H1 (cell line): Measurements from ENCODE around the gene ENOPH1. TPM values are rescaled to one million over a fixed set of nuclear protein-coding genes. Genes with fewer than 3 reads are reported as not detected.

Experiments used
- CTCF ChIA-PET: fragments of 300-600 bp; sonication (Branson Sonifier 250); formaldehyde crosslinking; loops from one replicate; lab custom pipeline; 2021; ENCODE audit not compliant: partially characterized antibody; lab: Charles Lee
- POLR2A ChIA-PET: fragments of 300-600 bp; sonication (Branson Sonifier 250); formaldehyde crosslinking; loops from one replicate; lab custom pipeline; 2021; ENCODE audit warnings: inconsistent platforms; ENCODE audit not compliant: partially characterized antibody; lab: Charles Lee
- DNase-seq, 2 experiments: peaks; one replicate each; pipeline versions ENCODE4 v3.0.0 to v3.0.0-alpha.2; 2010 to 2022; ENCODE audit warnings: low spot score in 2 of 2, low read depth in 1 of 2, mixed read lengths in 1 of 2
- FAIRE-seq: peaks from 2 replicates; lab custom pipeline; 2011; peaks lifted over from hg19 to GRCh38; lab: Jason Lieb, UNC
- H2AFZ ChIP-seq: 2 replicates; pipeline ENCODE4 v1.8.1; 2012; ENCODE audit warnings: low read length, inconsistent platforms
- H2AK5ac ChIP-seq: 2 replicates; pipeline ENCODE4 v1.6.1; 2013; ENCODE audit warnings: low read depth, low read length
- H2BK120ac ChIP-seq: replicated peaks from 2 replicates; pipeline ENCODE3; 2013; ENCODE audit warnings: low read depth, low read length, inconsistent platforms
- H2BK12ac ChIP-seq: 2 replicates; pipeline ENCODE4 v1.6.1; 2013; ENCODE audit warnings: low read depth, low read length
- H2BK15ac ChIP-seq: 2 replicates; pipeline ENCODE4 v1.6.1; 2013; ENCODE audit warnings: low read length
- H2BK20ac ChIP-seq: 2 replicates; pipeline ENCODE4 v1.6.1; 2013; ENCODE audit warnings: low read length
- H2BK5ac ChIP-seq: 2 replicates; pipeline ENCODE4 v1.6.1; 2013; ENCODE audit warnings: low read depth, low read length
- H3K14ac ChIP-seq: 2 replicates; pipeline ENCODE4 v1.6.1; 2013; ENCODE audit warnings: inconsistent platforms; ENCODE audit not compliant: insufficient read length
- H3K18ac ChIP-seq: 2 replicates; pipeline ENCODE4 v1.6.1; 2013; ENCODE audit warnings: low read length; ENCODE audit errors: extremely low read depth
- H3K23ac ChIP-seq: 2 replicates; pipeline ENCODE4 v1.6.1; 2013; ENCODE audit warnings: inconsistent platforms; ENCODE audit not compliant: insufficient read length
- H3K23me2 ChIP-seq: 2 replicates; pipeline ENCODE4 v1.6.1; 2013; ENCODE audit warnings: low read depth, low read length
- H3K27ac ChIP-seq: 2 replicates; pipeline ENCODE4 v1.6.1; 2011; ENCODE audit warnings: low read depth, low read length, inconsistent platforms
- H3K27me3 ChIP-seq, 4 experiments: replicated peaks in 1 of 4; 1 replicate in 1 of 4; 2 replicates in 3 of 4; pipeline versions ENCODE4 v1.6.1 to v1.8.1; 2011 to 2013; ENCODE audit warnings: low read length in 3 of 4, mild to moderate bottlenecking in 3 of 4, inconsistent platforms in 2 of 4, mixed read lengths in 2 of 4, moderate library complexity in 1 of 4; ENCODE audit not compliant: control insufficient read depth in 3 of 4, insufficient read depth in 3 of 4; ENCODE audit errors: extremely low read depth in 1 of 4
- H3K36me3 ChIP-seq, 4 experiments: 2 replicates each; pipeline versions ENCODE4 v1.6.1 to v1.8.1; 2011 to 2013; ENCODE audit warnings: mild to moderate bottlenecking in 4 of 4, low read length in 3 of 4, moderate library complexity in 2 of 4, control low read depth in 1 of 4, inconsistent platforms in 1 of 4; ENCODE audit not compliant: insufficient read depth in 4 of 4, control insufficient read depth in 2 of 4
- H3K4ac ChIP-seq: replicated peaks from 2 replicates; pipeline ENCODE3; 2013; ENCODE audit warnings: low read length, low read depth, mixed read lengths, inconsistent platforms; ENCODE audit not compliant: insufficient read length
- H3K4me1 ChIP-seq, 4 experiments: replicated peaks in 1 of 4; 1 replicate in 1 of 4; 2 replicates in 3 of 4; pipeline versions ENCODE4 v1.6.1 to v1.8.1; 2011 to 2013; ENCODE audit warnings: low read length in 3 of 4, inconsistent platforms in 2 of 4, mixed read lengths in 1 of 4; ENCODE audit not compliant: insufficient read depth in 4 of 4, control insufficient read depth in 3 of 4
- H3K4me2 ChIP-seq, 2 experiments: 2 replicates each; pipeline versions ENCODE4 v1.6.1 to v1.8.1; 2011 to 2013; ENCODE audit warnings: low read depth in 2 of 2, low read length in 2 of 2, control low read depth in 1 of 2, inconsistent platforms in 1 of 2, mild to moderate bottlenecking in 1 of 2; ENCODE audit not compliant: insufficient read depth in 1 of 2
- H3K4me3 ChIP-seq, 4 experiments: fragments of 200-600, 300-600 bp in 1 of 4; sonication (generic), shearing (Covaris generic), sonication (Bioruptor Twin) in 1 of 4; 2 replicates each; pipeline versions ENCODE4 v1.5.1 to v1.8.1; 2011 to 2016; ENCODE audit warnings: low read length in 4 of 4, low read depth in 3 of 4, control low read depth in 2 of 4, inconsistent platforms in 2 of 4, mild to moderate bottlenecking in 2 of 4, mixed read lengths in 1 of 4, moderate library complexity in 1 of 4; ENCODE audit not compliant: insufficient read depth in 2 of 4; ENCODE audit errors: extremely low read depth in 1 of 4
- H3K56ac ChIP-seq: replicated peaks from 2 replicates; pipeline ENCODE3; 2013; ENCODE audit warnings: low read depth, mild to moderate bottlenecking, mixed read lengths, low read length, inconsistent platforms; ENCODE audit not compliant: insufficient read length
- H3K79me1 ChIP-seq: 2 replicates; pipeline ENCODE4 v1.6.1; 2013; ENCODE audit warnings: low read depth, low read length, control low read depth
- H3K79me2 ChIP-seq, 2 experiments: 2 replicates each; pipeline versions ENCODE4 v1.6.1 to v1.8.1; 2012 to 2013; ENCODE audit warnings: low read length in 2 of 2, mild to moderate bottlenecking in 2 of 2, inconsistent platforms in 1 of 2; ENCODE audit not compliant: insufficient read depth in 2 of 2, control insufficient read depth in 1 of 2
- H3K9ac ChIP-seq, 4 experiments: replicated peaks in 1 of 4; 1 replicate in 1 of 4; 2 replicates in 3 of 4; pipeline versions ENCODE4 v1.6.1 to v1.8.1; 2011 to 2013; ENCODE audit warnings: low read depth in 3 of 4, low read length in 3 of 4, control low read depth in 2 of 4, mild to moderate bottlenecking in 2 of 4, moderate library complexity in 2 of 4, inconsistent platforms in 1 of 4; ENCODE audit errors: extremely low read depth in 1 of 4
- H3K9me3 ChIP-seq, 2 experiments: 2 replicates each; pipeline versions ENCODE4 v1.6.1 to v1.8.1; 2012 to 2013; ENCODE audit warnings: mild to moderate bottlenecking in 2 of 2, moderate library complexity in 2 of 2, control low read depth in 1 of 2, inconsistent platforms in 1 of 2, low read depth in 1 of 2, low read length in 1 of 2, mixed read lengths in 1 of 2; ENCODE audit not compliant: insufficient read depth in 2 of 2
- H4K20me1 ChIP-seq, 2 experiments: replicated peaks in 1 of 2; 2 replicates each; pipeline versions ENCODE3 to v1.8.1; 2011 to 2013; ENCODE audit warnings: inconsistent platforms in 2 of 2, low read length in 2 of 2, mild to moderate bottlenecking in 1 of 2; ENCODE audit not compliant: insufficient read depth in 2 of 2, control insufficient read depth in 1 of 2
- H4K5ac ChIP-seq: 2 replicates; pipeline ENCODE4 v1.6.1; 2013; ENCODE audit warnings: low read length, low read depth, mixed read lengths, inconsistent platforms; ENCODE audit not compliant: insufficient read length
- H4K8ac ChIP-seq: 2 replicates; pipeline ENCODE4 v1.8.0; 2013; ENCODE audit warnings: mild to moderate bottlenecking, moderate library complexity, low read length, inconsistent platforms; ENCODE audit not compliant: insufficient read depth; ENCODE audit errors: extremely low read depth
- H4K91ac ChIP-seq: replicated peaks from 2 replicates; pipeline ENCODE3; 2013; ENCODE audit warnings: low read length, mixed read lengths, inconsistent platforms; ENCODE audit not compliant: insufficient read length
- CHD2 ChIP-seq: IDR thresholded peaks from 2 replicates; pipeline ENCODE4 v1.6.1; 2012; ENCODE audit warnings: low read length, improper control_type of control experiment
- WGBS, 2 experiments: shearing (Covaris generic) in 1 of 2; methylation state at CpG; one replicate each; pipeline versions ENCODE4 v1.1.6 to v1.1.7; 2013 to 2015; ENCODE audit warnings: low lambda C conversion rate in 2 of 2, mixed read lengths in 2 of 2, inconsistent platforms in 1 of 2, low coverage in 1 of 2, missing lambda C conversion rate in 1 of 2; ENCODE audit not compliant: insufficient replicate concordance in 2 of 2, insufficient coverage in 1 of 2, insufficient read length in 1 of 2; ENCODE audit errors: extremely low coverage in 1 of 2, missing lambda C conversion rate in 1 of 2; 5-methylcytosine and 5-hydroxymethylcytosine counted together
- polyA plus RNA-seq, 7 experiments: library from polyadenylated mRNA; depleted of rRNA in 3 of 7; stranded (reverse) in 5 of 7; unstranded in 2 of 7; fragments of >200 nt in 5 of 7; fragments of 200-250 nt in 2 of 7; gene quantifications; 1 replicate in 5 of 7; 2 replicates in 1 of 7; 4 replicates in 1 of 7; pipeline versions ENCODE4 v1.2.1 to v1.2.3, GENCODE V29; 2011 to 2013; ENCODE audit warnings: missing spikeins in 2 of 7, mixed read lengths in 2 of 7
- total RNA-seq: library from RNA; stranded (reverse); fragmentation: NEBNext Ultra II Directional; extraction: Animal tissue kit (Norgen Biotek cat#: 25700); gene quantifications from 2 replicates; pipeline ENCODE4 v1.2.1, GENCODE V29; 2021
- TF ChIP-seq, protein P1 (sequence below): IDR thresholded peaks from 2 replicates; pipeline ENCODE4 v1.6.1; 2012; ENCODE audit warnings: inconsistent platforms

Gene ENOPH1
- total and polyA plus RNA-seq, 2 of the 8 experiments (the other 6 are each of a cell fraction or from before 2014, with no cell fraction given): 25.1 to 89.3 TPM

DNA sequence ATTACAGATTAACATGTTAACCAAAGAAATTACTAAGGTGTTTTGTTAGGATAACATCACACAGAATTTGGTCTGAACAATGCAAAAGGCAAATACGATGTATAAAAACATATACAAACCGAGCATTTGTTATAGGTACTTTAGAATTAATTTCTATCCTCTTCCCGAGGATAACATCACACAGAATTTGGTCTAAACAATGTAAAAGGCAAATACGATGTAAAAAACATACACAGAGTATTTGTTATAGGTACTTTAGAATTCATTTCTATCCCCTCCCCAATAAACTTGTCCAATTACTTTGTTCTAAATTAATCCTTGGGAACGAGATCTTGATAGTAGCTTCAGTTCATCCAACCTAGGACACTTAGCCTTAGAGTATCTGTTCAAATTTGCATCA is 7.8 kb upstream of the ENOPH1 start:
- no peak overlapping the region for H3K56ac ChIP-seq
- FAIRE-seq: peak; percentile 7
- H3K23ac ChIP-seq: no peak overlapping the region
- H2BK15ac ChIP-seq: no peak overlapping the region
- H2BK20ac ChIP-seq: no peak overlapping the region
- WGBS, 2 experiments: 92% methylated on average over 5 of the region's 5 CpGs; no CpG with 5 or more reads in 1 of the 2 experiments
- H2BK12ac ChIP-seq: no peak overlapping the region
- H3K18ac ChIP-seq: no peak overlapping the region
- H2AFZ ChIP-seq: no peak overlapping the region
- ChIA-PET POLR2A (interaction anchor here (1.0 to 4.6 kb wide), 15 partner anchors 9 to 74 kb away, joined by 3 to 152 read pairs (median 9); partner anchors contain the start of gene HNRNPD), CTCF (no interaction called here)
- TF ChIP-seq, protein P1, sequence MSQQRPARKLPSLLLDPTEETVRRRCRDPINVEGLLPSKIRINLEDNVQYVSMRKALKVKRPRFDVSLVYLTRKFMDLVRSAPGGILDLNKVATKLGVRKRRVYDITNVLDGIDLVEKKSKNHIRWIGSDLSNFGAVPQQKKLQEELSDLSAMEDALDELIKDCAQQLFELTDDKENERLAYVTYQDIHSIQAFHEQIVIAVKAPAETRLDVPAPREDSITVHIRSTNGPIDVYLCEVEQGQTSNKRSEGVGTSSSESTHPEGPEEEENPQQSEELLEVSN: no peak
- peak; percentile 44; the same call in 1 of the 2 replicates for TF ChIP-seq CHD2
- H3K9me3 ChIP-seq: no peaks in the 10 kb centered on the region
- H3K27me3 ChIP-seq: no peaks in the 10 kb centered on the region
- H3K23me2 ChIP-seq: no peaks in the 10 kb centered on the region
- no peak overlapping the region for H3K9ac ChIP-seq
- no peak for DNase-seq
- no peak overlapping the region for H4K8ac ChIP-seq
- no peak overlapping the region for H2BK5ac ChIP-seq
- H2AK5ac ChIP-seq: no peak overlapping the region
- peaks cover 9 to 28% of the 10 kb centered on the region in 2 experiments for H3K79me2 ChIP-seq
- no peak overlapping the region for H3K27ac ChIP-seq
- no peak overlapping the region for H4K91ac ChIP-seq
- H3K36me3 ChIP-seq: peaks cover 12 to 47% (median 37%) of the 10 kb centered on the region in 4 experiments
- H4K5ac ChIP-seq: no peak overlapping the region
- peaks cover 0 to 3% (median 2%) of the 10 kb centered on the region in 4 experiments; a peak in 3 of 7 replicates for H3K4me1 ChIP-seq
- no peaks in the 10 kb centered on the region for H3K79me1 ChIP-seq
- no peak overlapping the region for H3K4ac ChIP-seq
- H2BK120ac ChIP-seq: no peak overlapping the region
- no peak overlapping the region for H3K4me3 ChIP-seq
- peaks cover 18 to 20% of the 10 kb centered on the region in 2 experiments for H4K20me1 ChIP-seq
- H3K4me2 ChIP-seq: no peak overlapping the region
- H3K14ac ChIP-seq: no peak overlapping the region
